HepG2 (cell line): Measurements from ENCODE around the gene PRR11.

Experiments used
- CEBPB ChIP-seq: IDR thresholded peaks from 2 replicates; pipeline ENCODE4 v1.6.1; 2011; ENCODE audit warnings: low read depth, low read length, improper control_type of control experiment, borderline replicate concordance
- NFATC3 ChIP-seq: sonication (generic); formaldehyde crosslinking; IDR thresholded peaks from 2 replicates; pipeline ENCODE4 v1.5.1; 2020; ENCODE audit warnings: mild to moderate bottlenecking, missing genetic modification reagents
- RAD51 ChIP-seq: fragments of 450-650 bp; IDR thresholded peaks from 2 replicates; pipeline ENCODE4 v1.6.1; 2016; ENCODE audit warnings: borderline replicate concordance
- TF ChIP-seq, protein P1 (sequence below): sonication (generic); formaldehyde crosslinking; IDR thresholded peaks from 2 replicates; pipeline ENCODE4 v1.4.0; 2020; ENCODE audit warnings: missing genetic modification reagents
- TF ChIP-seq, protein P2 (sequence below): IDR thresholded peaks from 2 replicates; pipeline ENCODE4 v1.6.1; 2012; ENCODE audit warnings: inconsistent platforms
- TF ChIP-seq, protein P3 (sequence below): sonication (generic); formaldehyde crosslinking; IDR thresholded peaks from 2 replicates; pipeline ENCODE4 v1.5.1; 2020; ENCODE audit warnings: mild to moderate bottlenecking, missing genetic modification reagents, borderline replicate concordance
- TF ChIP-seq, protein P4 (sequence below): IDR thresholded peaks from 2 replicates; pipeline ENCODE4 v1.6.1; 2016; ENCODE audit warnings: low read depth, control low read depth
- TF ChIP-seq, protein P5 (sequence below): sonication (generic); formaldehyde crosslinking; IDR thresholded peaks from 2 replicates; pipeline ENCODE4 v1.5.0; 2020; ENCODE audit warnings: mild to moderate bottlenecking, missing genetic modification reagents, moderate library complexity

DNA sequence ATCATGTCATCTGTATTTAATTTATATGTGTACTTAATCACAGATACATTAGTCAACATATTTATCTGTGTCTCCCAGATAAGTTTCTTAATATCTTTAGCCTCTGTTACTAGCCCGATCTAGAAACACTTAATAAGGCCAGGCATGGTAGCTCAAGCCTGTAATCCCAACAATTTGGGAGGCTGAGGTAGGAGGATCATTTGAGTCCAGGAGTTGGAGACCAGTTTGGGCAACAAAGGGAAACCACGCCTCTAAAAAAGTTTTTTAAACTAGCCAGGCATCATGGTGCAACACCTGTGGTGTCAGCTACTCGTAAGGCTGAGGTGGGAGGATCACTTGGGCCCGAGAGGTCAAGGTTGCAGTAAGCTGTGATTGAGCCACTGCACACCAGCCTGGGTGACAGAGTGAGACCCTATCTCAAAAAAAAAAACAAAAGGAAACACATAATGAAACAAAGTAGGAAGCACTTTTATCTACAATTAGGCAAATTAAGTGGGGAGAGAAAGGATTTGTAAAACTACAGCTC lies 9.9 kb upstream of the PRR11 start:
- TF ChIP-seq, protein P1, sequence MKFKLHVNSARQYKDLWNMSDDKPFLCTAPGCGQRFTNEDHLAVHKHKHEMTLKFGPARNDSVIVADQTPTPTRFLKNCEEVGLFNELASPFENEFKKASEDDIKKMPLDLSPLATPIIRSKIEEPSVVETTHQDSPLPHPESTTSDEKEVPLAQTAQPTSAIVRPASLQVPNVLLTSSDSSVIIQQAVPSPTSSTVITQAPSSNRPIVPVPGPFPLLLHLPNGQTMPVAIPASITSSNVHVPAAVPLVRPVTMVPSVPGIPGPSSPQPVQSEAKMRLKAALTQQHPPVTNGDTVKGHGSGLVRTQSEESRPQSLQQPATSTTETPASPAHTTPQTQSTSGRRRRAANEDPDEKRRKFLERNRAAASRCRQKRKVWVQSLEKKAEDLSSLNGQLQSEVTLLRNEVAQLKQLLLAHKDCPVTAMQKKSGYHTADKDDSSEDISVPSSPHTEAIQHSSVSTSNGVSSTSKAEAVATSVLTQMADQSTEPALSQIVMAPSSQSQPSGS = no peak
- no peak for TF ChIP-seq NFATC3 (CRISPR knock-in tag)
- TF ChIP-seq, protein P2, sequence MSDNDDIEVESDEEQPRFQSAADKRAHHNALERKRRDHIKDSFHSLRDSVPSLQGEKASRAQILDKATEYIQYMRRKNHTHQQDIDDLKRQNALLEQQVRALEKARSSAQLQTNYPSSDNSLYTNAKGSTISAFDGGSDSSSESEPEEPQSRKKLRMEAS = no peak
- TF ChIP-seq, protein P3, sequence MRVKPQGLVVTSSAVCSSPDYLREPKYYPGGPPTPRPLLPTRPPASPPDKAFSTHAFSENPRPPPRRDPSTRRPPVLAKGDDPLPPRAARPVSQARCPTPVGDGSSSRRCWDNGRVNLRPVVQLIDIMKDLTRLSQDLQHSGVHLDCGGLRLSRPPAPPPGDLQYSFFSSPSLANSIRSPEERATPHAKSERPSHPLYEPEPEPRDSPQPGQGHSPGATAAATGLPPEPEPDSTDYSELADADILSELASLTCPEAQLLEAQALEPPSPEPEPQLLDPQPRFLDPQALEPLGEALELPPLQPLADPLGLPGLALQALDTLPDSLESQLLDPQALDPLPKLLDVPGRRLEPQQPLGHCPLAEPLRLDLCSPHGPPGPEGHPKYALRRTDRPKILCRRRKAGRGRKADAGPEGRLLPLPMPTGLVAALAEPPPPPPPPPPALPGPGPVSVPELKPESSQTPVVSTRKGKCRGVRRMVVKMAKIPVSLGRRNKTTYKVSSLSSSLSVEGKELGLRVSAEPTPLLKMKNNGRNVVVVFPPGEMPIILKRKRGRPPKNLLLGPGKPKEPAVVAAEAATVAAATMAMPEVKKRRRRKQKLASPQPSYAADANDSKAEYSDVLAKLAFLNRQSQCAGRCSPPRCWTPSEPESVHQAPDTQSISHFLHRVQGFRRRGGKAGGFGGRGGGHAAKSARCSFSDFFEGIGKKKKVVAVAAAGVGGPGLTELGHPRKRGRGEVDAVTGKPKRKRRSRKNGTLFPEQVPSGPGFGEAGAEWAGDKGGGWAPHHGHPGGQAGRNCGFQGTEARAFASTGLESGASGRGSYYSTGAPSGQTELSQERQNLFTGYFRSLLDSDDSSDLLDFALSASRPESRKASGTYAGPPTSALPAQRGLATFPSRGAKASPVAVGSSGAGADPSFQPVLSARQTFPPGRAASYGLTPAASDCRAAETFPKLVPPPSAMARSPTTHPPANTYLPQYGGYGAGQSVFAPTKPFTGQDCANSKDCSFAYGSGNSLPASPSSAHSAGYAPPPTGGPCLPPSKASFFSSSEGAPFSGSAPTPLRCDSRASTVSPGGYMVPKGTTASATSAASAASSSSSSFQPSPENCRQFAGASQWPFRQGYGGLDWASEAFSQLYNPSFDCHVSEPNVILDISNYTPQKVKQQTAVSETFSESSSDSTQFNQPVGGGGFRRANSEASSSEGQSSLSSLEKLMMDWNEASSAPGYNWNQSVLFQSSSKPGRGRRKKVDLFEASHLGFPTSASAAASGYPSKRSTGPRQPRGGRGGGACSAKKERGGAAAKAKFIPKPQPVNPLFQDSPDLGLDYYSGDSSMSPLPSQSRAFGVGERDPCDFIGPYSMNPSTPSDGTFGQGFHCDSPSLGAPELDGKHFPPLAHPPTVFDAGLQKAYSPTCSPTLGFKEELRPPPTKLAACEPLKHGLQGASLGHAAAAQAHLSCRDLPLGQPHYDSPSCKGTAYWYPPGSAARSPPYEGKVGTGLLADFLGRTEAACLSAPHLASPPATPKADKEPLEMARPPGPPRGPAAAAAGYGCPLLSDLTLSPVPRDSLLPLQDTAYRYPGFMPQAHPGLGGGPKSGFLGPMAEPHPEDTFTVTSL = no peak
- TF ChIP-seq, protein P4, sequence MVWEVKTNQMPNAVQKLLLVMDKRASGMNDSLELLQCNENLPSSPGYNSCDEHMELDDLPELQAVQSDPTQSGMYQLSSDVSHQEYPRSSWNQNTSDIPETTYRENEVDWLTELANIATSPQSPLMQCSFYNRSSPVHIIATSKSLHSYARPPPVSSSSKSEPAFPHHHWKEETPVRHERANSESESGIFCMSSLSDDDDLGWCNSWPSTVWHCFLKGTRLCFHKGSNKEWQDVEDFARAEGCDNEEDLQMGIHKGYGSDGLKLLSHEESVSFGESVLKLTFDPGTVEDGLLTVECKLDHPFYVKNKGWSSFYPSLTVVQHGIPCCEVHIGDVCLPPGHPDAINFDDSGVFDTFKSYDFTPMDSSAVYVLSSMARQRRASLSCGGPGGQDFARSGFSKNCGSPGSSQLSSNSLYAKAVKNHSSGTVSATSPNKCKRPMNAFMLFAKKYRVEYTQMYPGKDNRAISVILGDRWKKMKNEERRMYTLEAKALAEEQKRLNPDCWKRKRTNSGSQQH (CRISPR knock-in tag) = no peak
- no peak for TF ChIP-seq RAD51
- TF ChIP-seq, protein P5, sequence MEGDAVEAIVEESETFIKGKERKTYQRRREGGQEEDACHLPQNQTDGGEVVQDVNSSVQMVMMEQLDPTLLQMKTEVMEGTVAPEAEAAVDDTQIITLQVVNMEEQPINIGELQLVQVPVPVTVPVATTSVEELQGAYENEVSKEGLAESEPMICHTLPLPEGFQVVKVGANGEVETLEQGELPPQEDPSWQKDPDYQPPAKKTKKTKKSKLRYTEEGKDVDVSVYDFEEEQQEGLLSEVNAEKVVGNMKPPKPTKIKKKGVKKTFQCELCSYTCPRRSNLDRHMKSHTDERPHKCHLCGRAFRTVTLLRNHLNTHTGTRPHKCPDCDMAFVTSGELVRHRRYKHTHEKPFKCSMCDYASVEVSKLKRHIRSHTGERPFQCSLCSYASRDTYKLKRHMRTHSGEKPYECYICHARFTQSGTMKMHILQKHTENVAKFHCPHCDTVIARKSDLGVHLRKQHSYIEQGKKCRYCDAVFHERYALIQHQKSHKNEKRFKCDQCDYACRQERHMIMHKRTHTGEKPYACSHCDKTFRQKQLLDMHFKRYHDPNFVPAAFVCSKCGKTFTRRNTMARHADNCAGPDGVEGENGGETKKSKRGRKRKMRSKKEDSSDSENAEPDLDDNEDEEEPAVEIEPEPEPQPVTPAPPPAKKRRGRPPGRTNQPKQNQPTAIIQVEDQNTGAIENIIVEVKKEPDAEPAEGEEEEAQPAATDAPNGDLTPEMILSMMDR (CRISPR knock-in tag) = no peak
- peak; percentile 21; the same call in 1 of the 2 replicates for TF ChIP-seq CEBPB
